ENCODE results near the gene PUSL1.

PUSL1 gene

GRCh38 chr1:1286313-1287261 is 21.8 kb upstream of the PUSL1 start:
- H3K27ac ChIP-seq, result no peak overlapping the region
- TF ChIP-seq ZFX (IDR thresholded peaks at IDR 0.05; ENCODE audit: borderline replicate concordance) (no peak), CTCF (IDR thresholded peaks at IDR 0.05) (no peak)

DNA sequence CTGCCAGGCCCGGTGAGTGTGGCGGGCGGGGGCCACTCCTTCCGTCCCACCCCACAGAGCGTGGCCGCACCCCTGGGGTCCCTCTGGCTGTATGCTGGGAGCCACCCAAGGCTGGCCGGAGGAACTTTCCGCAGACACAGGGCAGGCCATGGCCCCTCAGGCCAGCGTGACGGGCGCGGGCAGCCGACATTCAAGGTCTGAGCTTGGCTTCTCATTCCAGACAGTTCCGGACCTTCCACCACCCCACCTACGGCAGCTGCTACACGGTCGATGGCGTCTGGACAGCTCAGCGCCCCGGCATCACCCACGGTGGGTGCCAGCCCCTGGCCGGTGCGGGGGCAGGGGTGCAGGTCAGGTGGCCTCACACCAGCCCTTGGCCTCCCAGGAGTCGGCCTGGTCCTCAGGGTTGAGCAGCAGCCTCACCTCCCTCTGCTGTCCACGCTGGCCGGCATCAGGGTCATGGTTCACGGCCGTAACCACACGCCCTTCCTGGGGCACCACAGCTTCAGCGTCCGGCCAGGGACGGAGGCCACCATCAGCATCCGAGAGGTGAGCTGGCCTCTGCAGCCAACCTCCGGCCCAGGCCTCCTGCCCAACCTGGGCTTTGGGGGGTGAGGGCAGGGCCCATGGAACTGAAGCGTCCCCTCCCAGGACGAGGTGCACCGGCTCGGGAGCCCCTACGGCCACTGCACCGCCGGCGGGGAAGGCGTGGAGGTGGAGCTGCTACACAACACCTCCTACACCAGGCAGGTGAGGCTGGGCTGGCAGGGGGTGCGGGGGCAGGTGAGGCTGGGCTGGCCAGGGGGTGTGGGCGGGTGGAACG is 20.9 kb upstream of the PUSL1 start:
- no peak for TF ChIP-seq ZFX (IDR thresholded peaks at IDR 0.05; ENCODE audit: borderline replicate concordance)
- no peak for TF ChIP-seq CTCF (IDR thresholded peaks at IDR 0.05)
- H3K27ac ChIP-seq, result no peak overlapping the region

DNA sequence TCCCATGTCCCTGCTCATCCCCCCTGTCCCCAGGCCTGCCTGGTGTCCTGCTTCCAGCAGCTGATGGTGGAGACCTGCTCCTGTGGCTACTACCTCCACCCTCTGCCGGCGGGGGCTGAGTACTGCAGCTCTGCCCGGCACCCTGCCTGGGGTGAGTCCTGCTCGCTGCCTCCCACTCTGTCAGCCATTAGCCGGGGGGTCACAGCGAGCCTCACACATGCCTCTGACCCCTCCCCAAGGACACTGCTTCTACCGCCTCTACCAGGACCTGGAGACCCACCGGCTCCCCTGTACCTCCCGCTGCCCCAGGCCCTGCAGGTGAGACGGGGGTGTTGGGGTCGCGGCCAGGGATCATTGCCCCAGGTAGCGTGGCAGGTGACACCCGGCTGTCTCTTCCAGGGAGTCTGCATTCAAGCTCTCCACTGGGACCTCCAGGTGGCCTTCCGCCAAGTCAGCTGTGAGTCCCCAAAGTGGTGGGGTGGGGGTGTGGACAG is 18.1 kb upstream of the PUSL1 start:
- TF ChIP-seq ZFX (IDR thresholded peaks at IDR 0.05; ENCODE audit: borderline replicate concordance) (no peak), CTCF (IDR thresholded peaks at IDR 0.05) (peak; percentile 78)
- no peak overlapping the region for H3K27ac ChIP-seq

GRCh38 chr1:1291023-1291528 is 17.3 kb upstream of the PUSL1 start:
- H3K27ac ChIP-seq, result peak overlapping the region; percentile 57
- TF ChIP-seq ZFX (IDR thresholded peaks at IDR 0.05; ENCODE audit: borderline replicate concordance) (no peak), CTCF (IDR thresholded peaks at IDR 0.05) (no peak)

DNA sequence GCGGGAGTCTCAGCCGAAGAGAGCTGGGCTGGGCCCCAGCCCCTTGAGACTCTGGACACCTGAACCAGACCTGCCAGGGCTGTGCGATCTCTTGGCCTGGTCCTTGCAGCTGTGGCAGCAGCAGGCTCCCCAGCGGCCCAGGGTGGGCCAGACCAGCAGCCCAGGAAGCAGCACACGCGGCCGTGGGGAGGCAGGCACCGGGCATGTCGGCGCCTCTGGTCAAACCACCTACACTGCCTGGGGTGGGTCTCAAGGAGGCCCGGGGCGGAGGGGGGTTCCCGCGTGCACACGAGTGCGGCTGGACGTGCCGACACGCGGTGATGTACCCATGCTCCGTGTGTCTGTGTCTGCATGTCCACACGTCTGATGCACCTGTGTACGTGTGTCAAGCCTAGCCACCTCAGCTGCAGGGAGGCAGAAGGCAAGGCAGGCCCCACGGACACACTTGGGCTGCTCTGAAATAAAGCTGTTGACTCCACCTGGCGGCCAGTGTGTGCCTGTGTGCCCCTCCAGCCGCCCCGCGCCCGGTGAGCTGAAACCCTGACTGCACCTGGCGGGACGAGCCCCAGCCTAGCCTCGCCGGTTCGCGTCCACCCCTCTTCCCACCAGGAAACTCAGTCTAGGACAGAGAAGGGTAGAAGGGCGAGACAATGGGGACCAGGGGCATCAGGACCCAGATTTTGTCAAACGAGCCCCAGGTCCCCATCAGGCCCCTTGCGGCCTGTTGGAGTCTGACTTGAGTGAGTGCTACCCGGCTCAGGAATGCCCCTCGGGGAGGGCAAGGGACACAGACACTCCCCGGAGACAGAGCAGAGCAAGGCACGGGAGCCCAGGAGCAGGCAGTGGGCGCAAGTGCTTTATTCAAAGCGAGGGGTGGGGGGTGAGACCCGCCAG is 16.6 kb upstream of the PUSL1 start:
- H3K27ac ChIP-seq, result peak overlapping the region; percentile 57

More for the DNA sequence above, 16.6 kb upstream of the PUSL1 start:
- peak; percentile 86 for TF ChIP-seq CTCF (IDR thresholded peaks at IDR 0.05)
- TF ChIP-seq ZFX (IDR thresholded peaks at IDR 0.05; ENCODE audit: borderline replicate concordance), result no peak
